ENCODE data around the gene YEATS4. TPM values are rescaled to one million over a fixed set of nuclear protein-coding genes. Genes with fewer than 3 reads are reported as not detected.
"Not testable (repeated sequence)": the region's sequence is repeated elsewhere in the genome, so short reads cannot be mapped to it uniquely, and the experiment has no call there.

The YEATS4 gene
- polyA plus RNA-seq, 3 donors, result 6.6 to 20.9 (median 16.0) TPM

DNA sequence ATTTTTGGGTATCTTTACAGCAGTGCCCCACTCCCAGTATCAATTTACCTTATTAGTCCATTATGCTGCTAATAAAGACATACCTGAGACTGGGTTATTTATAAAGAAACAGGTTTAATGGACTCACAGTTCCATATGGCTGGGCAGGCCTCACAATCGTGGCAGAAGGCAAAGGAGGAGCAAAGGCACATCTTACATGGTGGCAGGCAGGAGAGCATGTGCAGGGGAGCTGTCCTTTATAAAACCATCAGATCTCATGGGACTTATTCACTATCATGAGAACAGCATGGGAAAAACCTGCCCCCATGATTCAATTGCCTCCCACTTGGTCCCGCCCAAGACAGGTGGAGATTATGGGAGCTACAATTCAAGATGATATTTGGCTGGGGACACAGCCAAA, 42.3 kb upstream of the YEATS4 start:
- H3K4me3 Mint-ChIP-seq; H3K36me3 Mint-ChIP-seq; H2AFZ ChIP-seq (ENCODE audit: insufficient read depth, low read depth, low read length, poor library complexity, severe bottlenecking); H3K9me3 ChIP-seq (replicated peaks in 1 of 2; ENCODE audit: control insufficient read depth in 1 of 2, insufficient read depth in 1 of 2, low read length in 2 of 2); H3K27me3 ChIP-seq (ENCODE audit: control insufficient read depth in 2 of 2, insufficient read depth in 2 of 2, low read length in 2 of 2); H3K4me2 ChIP-seq (replicated peaks; ENCODE audit: extremely low read depth, low read length, poor library complexity, severe bottlenecking); H3K36me3 ChIP-seq (replicated peaks in 1 of 2; ENCODE audit: control insufficient read depth in 1 of 2, insufficient read depth in 2 of 2, low read length in 2 of 2); H4K20me1 ChIP-seq (ENCODE audit: insufficient read depth, low read length); H3K9ac ChIP-seq (ENCODE audit: insufficient read depth, low read length, poor library complexity, severe bottlenecking); H3K27ac Mint-ChIP-seq; H3K27ac ChIP-seq (ENCODE audit: low read depth in 1 of 2, low read length in 2 of 2); H3K27me3 Mint-ChIP-seq (ENCODE audit: low read depth in 3 of 3); intact Hi-C loops (cut with micrococcal nuclease); H3K4me3 ChIP-seq (replicated peaks in 1 of 3; ENCODE audit: low read depth in 2 of 3, low read length in 3 of 3); DNase-seq: not testable (repeated sequence)
- Mint-ChIP-seq H3K4me1 (peaks cover 33% of the 10 kb centered on the region), H3K9me3 (peaks cover 11 to 36% (median 17%) of the 10 kb centered on the region in 7 donors)
- 100% methylated on average over 1 of the region's 2 CpGs for WGBS (ENCODE audit: insufficient coverage)
- Histone ChIP-seq H3K79me2 (ENCODE audit: insufficient read depth, low read length) (peaks cover 21% of the 10 kb centered on the region), H3K4me1 (ENCODE audit: control insufficient read depth in 1 of 2, insufficient read depth in 2 of 2, low read length in 2 of 2) (peaks cover 10 to 23% of the 10 kb centered on the region in 2 donors)

DNA sequence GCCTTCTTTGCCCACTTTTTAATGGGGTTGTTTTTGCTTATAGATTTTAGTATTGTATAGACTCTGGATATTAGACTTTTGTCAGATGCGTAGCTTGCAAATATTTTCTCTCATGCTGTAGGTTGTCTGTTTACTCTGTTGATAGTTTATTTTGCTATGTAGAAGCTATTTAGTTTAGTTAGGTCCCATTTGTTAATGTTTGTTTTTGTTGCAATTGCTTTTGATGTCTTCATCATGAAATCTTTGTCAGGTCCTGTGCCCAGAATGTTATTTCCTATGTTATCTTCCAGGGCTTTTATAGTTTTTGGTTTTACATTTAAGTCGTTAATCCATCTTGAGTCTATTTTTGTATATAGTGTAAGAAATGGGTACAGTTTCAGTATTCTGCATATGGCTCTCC, 41.3 kb upstream of the YEATS4 start:
- intact Hi-C loops (cut with micrococcal nuclease), result no loop called here
- Mint-ChIP-seq H3K27me3 (ENCODE audit: low read depth in 3 of 3) (peaks cover 0 to 3% (median 0%) of the 10 kb centered on the region in 3 donors), H3K9me3 (peaks cover 11 to 38% (median 17%) of the 10 kb centered on the region in 7 donors)

More for the DNA sequence above, 41.3 kb upstream of the YEATS4 start:
- DNase-seq, result no peak
- H3K36me3 Mint-ChIP-seq, result peaks cover 2 to 6% of the 10 kb centered on the region in 2 donors
- WGBS (ENCODE audit: insufficient coverage), result no CpG with 5 or more reads among the region's 2 CpGs
- H3K27ac Mint-ChIP-seq, result no peak overlapping the region
- H3K4me3 Mint-ChIP-seq, result no peak overlapping the region
- Histone ChIP-seq H3K27me3 (ENCODE audit: control insufficient read depth in 2 of 2, insufficient read depth in 2 of 2, low read length in 2 of 2) (no peaks in the 10 kb centered on the region), H3K9ac (ENCODE audit: insufficient read depth, low read length, poor library complexity, severe bottlenecking) (no peak overlapping the region), H3K27ac (ENCODE audit: low read depth in 1 of 2, low read length in 2 of 2) (no peak overlapping the region), H4K20me1 (ENCODE audit: insufficient read depth, low read length) (no peaks in the 10 kb centered on the region), H3K4me2 (replicated peaks; ENCODE audit: extremely low read depth, low read length, poor library complexity, severe bottlenecking) (no peak overlapping the region), H3K79me2 (ENCODE audit: insufficient read depth, low read length) (peaks cover 31% of the 10 kb centered on the region), H2AFZ (ENCODE audit: insufficient read depth, low read depth, low read length, poor library complexity, severe bottlenecking) (no peak overlapping the region), H3K9me3 (replicated peaks in 1 of 2; ENCODE audit: control insufficient read depth in 1 of 2, insufficient read depth in 1 of 2, low read length in 2 of 2) (peaks cover 0 to 9% of the 10 kb centered on the region in 2 donors), H3K36me3 (replicated peaks in 1 of 2; ENCODE audit: control insufficient read depth in 1 of 2, insufficient read depth in 2 of 2, low read length in 2 of 2) (no peaks in the 10 kb centered on the region), H3K4me3 (replicated peaks in 1 of 3; ENCODE audit: low read depth in 2 of 3, low read length in 3 of 3) (no peak overlapping the region), H3K4me1 (ENCODE audit: control insufficient read depth in 1 of 2, insufficient read depth in 2 of 2, low read length in 2 of 2) (peaks cover 13 to 33% of the 10 kb centered on the region in 2 donors)
- H3K4me1 Mint-ChIP-seq, result peaks cover 43% of the 10 kb centered on the region
- TF ChIP-seq, protein P1, sequence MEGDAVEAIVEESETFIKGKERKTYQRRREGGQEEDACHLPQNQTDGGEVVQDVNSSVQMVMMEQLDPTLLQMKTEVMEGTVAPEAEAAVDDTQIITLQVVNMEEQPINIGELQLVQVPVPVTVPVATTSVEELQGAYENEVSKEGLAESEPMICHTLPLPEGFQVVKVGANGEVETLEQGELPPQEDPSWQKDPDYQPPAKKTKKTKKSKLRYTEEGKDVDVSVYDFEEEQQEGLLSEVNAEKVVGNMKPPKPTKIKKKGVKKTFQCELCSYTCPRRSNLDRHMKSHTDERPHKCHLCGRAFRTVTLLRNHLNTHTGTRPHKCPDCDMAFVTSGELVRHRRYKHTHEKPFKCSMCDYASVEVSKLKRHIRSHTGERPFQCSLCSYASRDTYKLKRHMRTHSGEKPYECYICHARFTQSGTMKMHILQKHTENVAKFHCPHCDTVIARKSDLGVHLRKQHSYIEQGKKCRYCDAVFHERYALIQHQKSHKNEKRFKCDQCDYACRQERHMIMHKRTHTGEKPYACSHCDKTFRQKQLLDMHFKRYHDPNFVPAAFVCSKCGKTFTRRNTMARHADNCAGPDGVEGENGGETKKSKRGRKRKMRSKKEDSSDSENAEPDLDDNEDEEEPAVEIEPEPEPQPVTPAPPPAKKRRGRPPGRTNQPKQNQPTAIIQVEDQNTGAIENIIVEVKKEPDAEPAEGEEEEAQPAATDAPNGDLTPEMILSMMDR (IDR thresholded peaks at IDR 0.05), result no peak
